HG02642 (cell line): Measurements from ENCODE around the gene ACRBP.

Experiments
- ATAC-seq: cut with Tn5 transposase; IDR thresholded peaks from one replicate; pipeline ENCODE4 v1.9.1; 2021; ENCODE audit warnings: mild to moderate bottlenecking; ENCODE audit not compliant: unreplicated experiment, poor library complexity

Gene ACRBP

GRCh38 chr12:6650832-6651231, 3.6 kb upstream of the ACRBP start:
- no peak for ATAC-seq

GRCh38 chr12:6646276-6647082, 753 bp downstream of the ACRBP start:
- no peak for ATAC-seq

- no peak for ATAC-seq
These were observed 2.3 kb downstream of the ACRBP start for GRCh38 chr12:6644903-6645302.

GRCh38 chr12:6644257-6644596, 3.0 kb downstream of the ACRBP start:
- ATAC-seq = no peak

- ATAC-seq = no peak
These were observed 3.5 kb downstream of the ACRBP start for GRCh38 chr12:6643569-6644256.

- no peak for ATAC-seq
These were observed 6.1 kb downstream of the ACRBP start for GRCh38 chr12:6641131-6641530.

GRCh38 chr12:6640497-6640896, 6.7 kb downstream of the ACRBP start:
- ATAC-seq = no peak

GRCh38 chr12:6639151-6639801, 8.0 kb downstream of the ACRBP start:
- ATAC-seq = no peak

- no peak for ATAC-seq
These were observed 8.9 kb downstream of the ACRBP start for GRCh38 chr12:6638305-6638704.

GRCh38 chr12:6635856-6636531, 11.2 kb downstream of the ACRBP start, which contains the start of gene LPAR5:
TSS of gene LPAR5 (minus strand) at chr12:6635959. CDS start at chr12:6621248, 14,711 bp downstream.
- peak; percentile 42 for ATAC-seq

GRCh38 chr12:6635375-6635855, 11.8 kb downstream of the ACRBP start:
- peak; percentile 44 for ATAC-seq

- peak; percentile 47 for ATAC-seq
These were observed 14.9 kb downstream of the ACRBP start for GRCh38 chr12:6632026-6632983.

- ATAC-seq = no peak
These were observed 15.7 kb downstream of the ACRBP start for GRCh38 chr12:6631549-6631961.

GRCh38 chr12:6630736-6631135, 16.5 kb downstream of the ACRBP start:
- ATAC-seq = no peak

- ATAC-seq = no peak
These were observed 19.6 kb downstream of the ACRBP start for GRCh38 chr12:6627616-6628015.

- ATAC-seq = no peak
These were observed 20.5 kb downstream of the ACRBP start for GRCh38 chr12:6626654-6627283.

GRCh38 chr12:6620885-6621274, 26.4 kb downstream of the ACRBP start:
- no peak for ATAC-seq

- ATAC-seq = no peak
These were observed 26.9 kb downstream of the ACRBP start for GRCh38 chr12:6620137-6620884.
